Subcutaneous adipose tissue (tissue), 4 donors: ENCODE data around the gene ABCA4. TPM values are rescaled to one million over a fixed set of nuclear protein-coding genes. Genes with fewer than 3 reads are reported as not detected.

ENCODE experiments used
- CTCF ChIP-seq: fragments of 450-650 bp; IDR thresholded peaks from one replicate; pipeline ENCODE4 v1.5.1; 2016; ENCODE audit warnings: low read depth, mild to moderate bottlenecking, control low read depth, antibody characterized with exemption, moderate library complexity
- total RNA-seq, 4 donors: library from RNA; depleted of rRNA; stranded (reverse); fragments of >200 nt; gene quantifications; one replicate each; pipeline ENCODE4 v1.1.0, GENCODE V29; 2016

Gene ABCA4
- total RNA-seq, 4 donors from 2014 or later: 0.16 to 0.51 (median 0.30) TPM

GRCh38 chr1:94087193-94087592 is 33.8 kb downstream of the ABCA4 start:
- TF ChIP-seq CTCF: no peak

GRCh38 chr1:94084547-94084946 is 36.4 kb downstream of the ABCA4 start:
- no peak for TF ChIP-seq CTCF

- no peak for TF ChIP-seq CTCF
Measured at GRCh38 chr1:94084085-94084484, 36.9 kb downstream of the ABCA4 start.

GRCh38 chr1:94083681-94084080 is 37.3 kb downstream of the ABCA4 start:
- no peak for TF ChIP-seq CTCF

GRCh38 chr1:94081566-94082344 is 39.2 kb downstream of the ABCA4 start:
- TF ChIP-seq CTCF: no peak

GRCh38 chr1:94079989-94080388 is 41.0 kb downstream of the ABCA4 start:
- no peak for TF ChIP-seq CTCF

- no peak for TF ChIP-seq CTCF
Measured at GRCh38 chr1:94079080-94079940, 41.6 kb downstream of the ABCA4 start.
